ENCODE results near the gene ACER2.

Gene ACER2

DNA sequence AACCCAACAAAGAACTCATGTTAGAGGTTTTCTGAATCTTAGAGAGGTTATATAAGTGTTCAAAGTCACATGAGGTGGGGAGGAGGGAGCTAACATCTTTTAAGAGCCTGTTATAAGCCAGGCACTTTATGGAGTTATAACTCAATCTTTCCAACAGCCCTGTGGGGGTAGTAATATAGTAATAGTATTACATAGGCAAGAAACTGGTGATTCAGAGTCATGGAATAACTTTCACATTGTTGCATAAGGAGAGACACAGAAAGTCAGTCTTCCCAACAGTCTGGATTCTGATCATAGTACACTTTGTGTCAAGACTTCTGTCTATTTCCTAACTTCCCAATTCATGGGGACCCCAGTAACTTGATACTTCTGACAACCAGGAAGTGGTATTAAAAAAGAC is 89.2 kb downstream of the ACER2 start:
- no peak overlapping the region for H3K4me3 ChIP-seq (ENCODE audit: low read length)
- DNase-seq (ENCODE audit: low read depth), result no peak
- TF ChIP-seq, protein P1, sequence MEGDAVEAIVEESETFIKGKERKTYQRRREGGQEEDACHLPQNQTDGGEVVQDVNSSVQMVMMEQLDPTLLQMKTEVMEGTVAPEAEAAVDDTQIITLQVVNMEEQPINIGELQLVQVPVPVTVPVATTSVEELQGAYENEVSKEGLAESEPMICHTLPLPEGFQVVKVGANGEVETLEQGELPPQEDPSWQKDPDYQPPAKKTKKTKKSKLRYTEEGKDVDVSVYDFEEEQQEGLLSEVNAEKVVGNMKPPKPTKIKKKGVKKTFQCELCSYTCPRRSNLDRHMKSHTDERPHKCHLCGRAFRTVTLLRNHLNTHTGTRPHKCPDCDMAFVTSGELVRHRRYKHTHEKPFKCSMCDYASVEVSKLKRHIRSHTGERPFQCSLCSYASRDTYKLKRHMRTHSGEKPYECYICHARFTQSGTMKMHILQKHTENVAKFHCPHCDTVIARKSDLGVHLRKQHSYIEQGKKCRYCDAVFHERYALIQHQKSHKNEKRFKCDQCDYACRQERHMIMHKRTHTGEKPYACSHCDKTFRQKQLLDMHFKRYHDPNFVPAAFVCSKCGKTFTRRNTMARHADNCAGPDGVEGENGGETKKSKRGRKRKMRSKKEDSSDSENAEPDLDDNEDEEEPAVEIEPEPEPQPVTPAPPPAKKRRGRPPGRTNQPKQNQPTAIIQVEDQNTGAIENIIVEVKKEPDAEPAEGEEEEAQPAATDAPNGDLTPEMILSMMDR (conservative IDR thresholded peaks at IDR 0.05; ENCODE audit: low read depth, low read length), result no peak

Measured in retinal pigment epithelial cell (primary cell).